Measurements from ENCODE around the gene SORCS1.
A peak's percentile ranks its signal among the peaks of the same experiment; 100 is the strongest.

SORCS1 gene

GRCh38 chr10:107148906-107149305 lies 15.6 kb downstream of the SORCS1 start:
- ChIA-PET CTCF (no interaction called here), POLR2A (no interaction called here)
- no peak for DNase-seq (ENCODE audit: extremely low spot score)
- TF ChIP-seq HDGF (IDR thresholded peaks at IDR 0.05; ENCODE audit: borderline replicate concordance) (no peak), CTBP1 (IDR thresholded peaks at IDR 0.05; ENCODE audit: borderline replicate concordance) (no peak)

- ChIA-PET POLR2A (no interaction called here), CTCF (no interaction called here)
- peak; percentile 32 for DNase-seq (ENCODE audit: extremely low spot score)
- no peak for TF ChIP-seq HDGF (IDR thresholded peaks at IDR 0.05; ENCODE audit: borderline replicate concordance)
- no peak for TF ChIP-seq PKNOX1 (IDR thresholded peaks at IDR 0.05)
- no peak for TF ChIP-seq NFRKB (IDR thresholded peaks at IDR 0.05)
- no peak for TF ChIP-seq FOXM1 (IDR thresholded peaks at IDR 0.05; ENCODE audit: borderline replicate concordance)
- TF ChIP-seq SUZ12 (IDR thresholded peaks at IDR 0.05), result no peak
- no peak for TF ChIP-seq FOXA1 (IDR thresholded peaks at IDR 0.05)
- no peak for TF ChIP-seq ZNF384 (IDR thresholded peaks at IDR 0.05)
- TF ChIP-seq ELF4 (IDR thresholded peaks at IDR 0.05), result no peak
- TF ChIP-seq FOXK2 (IDR thresholded peaks at IDR 0.05), result no peak
- TF ChIP-seq L3MBTL2 (conservative IDR thresholded peaks at IDR 0.05), result no peak
- TF ChIP-seq ARNT (IDR thresholded peaks at IDR 0.05), result no peak
- no peak for TF ChIP-seq TARDBP (IDR thresholded peaks at IDR 0.05)
- TF ChIP-seq CTBP1 (IDR thresholded peaks at IDR 0.05; ENCODE audit: borderline replicate concordance), result no peak
- TF ChIP-seq BHLHE40 (IDR thresholded peaks at IDR 0.05; ENCODE audit: borderline replicate concordance), result no peak
- no peak for TF ChIP-seq LEF1 (IDR thresholded peaks at IDR 0.05; ENCODE audit: borderline replicate concordance)
- TF ChIP-seq SP1 (IDR thresholded peaks at IDR 0.05), result no peak
These were observed 20.0 kb downstream of the SORCS1 start for GRCh38 chr10:107144490-107144889.

- CTCF ChIA-PET, result no interaction called here
- POLR2A ChIA-PET, result no interaction called here
- no peak for DNase-seq (ENCODE audit: extremely low spot score)
- TF ChIP-seq L3MBTL2 (conservative IDR thresholded peaks at IDR 0.05), result no peak
- TF ChIP-seq SP1 (IDR thresholded peaks at IDR 0.05), result no peak
- TF ChIP-seq ARNT (IDR thresholded peaks at IDR 0.05), result no peak
- TF ChIP-seq LEF1 (IDR thresholded peaks at IDR 0.05; ENCODE audit: borderline replicate concordance), result no peak
These were observed 22.9 kb downstream of the SORCS1 start for GRCh38 chr10:107141524-107142061.

- TF ChIP-seq ZNF384 (IDR thresholded peaks at IDR 0.05), result no peak
- TF ChIP-seq ELF4 (IDR thresholded peaks at IDR 0.05), result no peak
- no peak for TF ChIP-seq L3MBTL2 (conservative IDR thresholded peaks at IDR 0.05)
- no peak for TF ChIP-seq HDGF (IDR thresholded peaks at IDR 0.05; ENCODE audit: borderline replicate concordance)
- TF ChIP-seq LEF1 (IDR thresholded peaks at IDR 0.05; ENCODE audit: borderline replicate concordance), result no peak
- TF ChIP-seq FOXK2 (IDR thresholded peaks at IDR 0.05), result no peak
- TF ChIP-seq SP1 (IDR thresholded peaks at IDR 0.05), result no peak
- TF ChIP-seq NFRKB (IDR thresholded peaks at IDR 0.05), result no peak
- no peak for TF ChIP-seq FOXM1 (IDR thresholded peaks at IDR 0.05; ENCODE audit: borderline replicate concordance)
- TF ChIP-seq PKNOX1 (IDR thresholded peaks at IDR 0.05), result no peak
- TF ChIP-seq BHLHE40 (IDR thresholded peaks at IDR 0.05; ENCODE audit: borderline replicate concordance), result no peak
- no peak for TF ChIP-seq TARDBP (IDR thresholded peaks at IDR 0.05)
- no peak for TF ChIP-seq CTBP1 (IDR thresholded peaks at IDR 0.05; ENCODE audit: borderline replicate concordance)
- TF ChIP-seq SUZ12 (IDR thresholded peaks at IDR 0.05), result no peak
- no peak for TF ChIP-seq FOXA1 (IDR thresholded peaks at IDR 0.05)
- no peak for TF ChIP-seq ARNT (IDR thresholded peaks at IDR 0.05)
- ChIA-PET CTCF (no interaction called here), POLR2A (no interaction called here)
These were observed 25.3 kb downstream of the SORCS1 start for GRCh38 chr10:107139237-107139636.

GRCh38 chr10:107133656-107134055 lies 30.9 kb downstream of the SORCS1 start:
- no peak for TF ChIP-seq SUZ12 (IDR thresholded peaks at IDR 0.05)
- no peak for TF ChIP-seq LEF1 (IDR thresholded peaks at IDR 0.05; ENCODE audit: borderline replicate concordance)
- no peak for TF ChIP-seq FOXA1 (IDR thresholded peaks at IDR 0.05)
- no peak for TF ChIP-seq HDGF (IDR thresholded peaks at IDR 0.05; ENCODE audit: borderline replicate concordance)
- TF ChIP-seq ARNT (IDR thresholded peaks at IDR 0.05), result no peak
- no peak for TF ChIP-seq TARDBP (IDR thresholded peaks at IDR 0.05)
- no peak for TF ChIP-seq CTBP1 (IDR thresholded peaks at IDR 0.05; ENCODE audit: borderline replicate concordance)
- no peak for TF ChIP-seq FOXM1 (IDR thresholded peaks at IDR 0.05; ENCODE audit: borderline replicate concordance)
- no peak for TF ChIP-seq SP1 (IDR thresholded peaks at IDR 0.05)
- no peak for TF ChIP-seq BHLHE40 (IDR thresholded peaks at IDR 0.05; ENCODE audit: borderline replicate concordance)
- no peak for TF ChIP-seq NFRKB (IDR thresholded peaks at IDR 0.05)
- no peak for TF ChIP-seq FOXK2 (IDR thresholded peaks at IDR 0.05)
- no peak for TF ChIP-seq ELF4 (IDR thresholded peaks at IDR 0.05)
- TF ChIP-seq ZNF384 (IDR thresholded peaks at IDR 0.05), result no peak
- ChIA-PET POLR2A (no interaction called here), CTCF (no interaction called here)
- no peak for DNase-seq (ENCODE audit: extremely low spot score)

More at GRCh38 chr10:107139237-107139636, 25.3 kb downstream of the SORCS1 start:
- no peak for DNase-seq (ENCODE audit: extremely low spot score)

GRCh38 chr10:107129000-107129399 lies 35.5 kb downstream of the SORCS1 start:
- ChIA-PET POLR2A (no interaction called here), CTCF (no interaction called here)
- no peak for TF ChIP-seq BHLHE40 (IDR thresholded peaks at IDR 0.05; ENCODE audit: borderline replicate concordance)
- no peak for TF ChIP-seq FOXM1 (IDR thresholded peaks at IDR 0.05; ENCODE audit: borderline replicate concordance)
- no peak for TF ChIP-seq ELF4 (IDR thresholded peaks at IDR 0.05)
- TF ChIP-seq FOXA1 (IDR thresholded peaks at IDR 0.05), result no peak
- TF ChIP-seq LEF1 (IDR thresholded peaks at IDR 0.05; ENCODE audit: borderline replicate concordance), result no peak
- no peak for TF ChIP-seq NFRKB (IDR thresholded peaks at IDR 0.05)
- no peak for TF ChIP-seq HDGF (IDR thresholded peaks at IDR 0.05; ENCODE audit: borderline replicate concordance)
- no peak for TF ChIP-seq ZNF384 (IDR thresholded peaks at IDR 0.05)
- no peak for TF ChIP-seq SUZ12 (IDR thresholded peaks at IDR 0.05)
- TF ChIP-seq L3MBTL2 (conservative IDR thresholded peaks at IDR 0.05), result no peak
- TF ChIP-seq FOXK2 (IDR thresholded peaks at IDR 0.05), result no peak
- no peak for TF ChIP-seq PKNOX1 (IDR thresholded peaks at IDR 0.05)
- no peak for TF ChIP-seq SP1 (IDR thresholded peaks at IDR 0.05)
- TF ChIP-seq ARNT (IDR thresholded peaks at IDR 0.05), result no peak
- DNase-seq (ENCODE audit: extremely low spot score), result no peak

All from HEK293T (cell line).